GM12875 (cell line): ENCODE results near the gene AP1AR.

ENCODE experiments used
- H3K4me3 ChIP-seq: one replicate; pipeline ENCODE4 v1.5.1; 2011; ENCODE audit warnings: low read depth, low read length, control low read depth
- TF ChIP-seq, protein P1 (sequence below): IDR thresholded peaks from 2 replicates; pipeline ENCODE4 v1.5.1; 2011; ENCODE audit warnings: low read depth, mild to moderate bottlenecking, control low read depth, inconsistent platforms, low read length, moderate library complexity, borderline replicate concordance; ENCODE audit not compliant: insufficient read depth

AP1AR gene

DNA sequence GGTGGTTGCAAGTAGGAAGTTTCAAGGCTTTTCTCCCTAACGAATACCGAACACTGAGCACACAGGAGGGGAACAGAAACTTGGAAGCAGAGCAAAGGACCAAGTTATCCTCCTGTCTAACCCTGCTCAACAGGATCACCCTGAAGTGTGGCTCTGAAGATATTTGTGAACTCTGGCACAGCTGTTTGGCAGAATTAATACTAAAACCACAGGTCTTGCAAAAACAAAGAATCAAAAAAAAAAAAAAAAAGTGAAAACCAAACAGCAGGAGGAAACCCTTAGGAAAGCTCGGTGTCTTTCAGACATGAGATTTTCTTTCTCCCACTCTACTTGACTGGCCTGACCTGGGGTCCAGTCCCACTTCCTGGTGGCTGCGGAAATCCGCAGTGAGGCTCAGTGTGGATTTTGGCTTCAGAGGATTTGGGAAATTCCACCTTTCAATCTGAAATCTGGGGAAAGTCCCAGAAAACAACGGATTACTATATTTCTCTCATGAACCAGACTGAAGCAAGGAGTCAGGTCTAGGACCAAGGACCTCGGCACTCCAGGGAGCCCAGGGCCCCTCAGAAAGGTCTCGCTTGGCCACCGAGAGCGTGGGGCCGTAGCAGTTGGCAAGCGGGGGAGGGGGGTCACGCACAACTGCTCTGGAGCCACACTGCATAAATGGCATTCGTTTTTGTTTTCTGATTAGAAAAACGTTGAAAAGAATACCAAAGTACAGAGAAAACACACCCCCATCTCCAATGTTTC is 53.2 kb downstream of the AP1AR start:
- H3K4me3 ChIP-seq: peak overlapping the region; percentile 84
- TF ChIP-seq, protein P1, sequence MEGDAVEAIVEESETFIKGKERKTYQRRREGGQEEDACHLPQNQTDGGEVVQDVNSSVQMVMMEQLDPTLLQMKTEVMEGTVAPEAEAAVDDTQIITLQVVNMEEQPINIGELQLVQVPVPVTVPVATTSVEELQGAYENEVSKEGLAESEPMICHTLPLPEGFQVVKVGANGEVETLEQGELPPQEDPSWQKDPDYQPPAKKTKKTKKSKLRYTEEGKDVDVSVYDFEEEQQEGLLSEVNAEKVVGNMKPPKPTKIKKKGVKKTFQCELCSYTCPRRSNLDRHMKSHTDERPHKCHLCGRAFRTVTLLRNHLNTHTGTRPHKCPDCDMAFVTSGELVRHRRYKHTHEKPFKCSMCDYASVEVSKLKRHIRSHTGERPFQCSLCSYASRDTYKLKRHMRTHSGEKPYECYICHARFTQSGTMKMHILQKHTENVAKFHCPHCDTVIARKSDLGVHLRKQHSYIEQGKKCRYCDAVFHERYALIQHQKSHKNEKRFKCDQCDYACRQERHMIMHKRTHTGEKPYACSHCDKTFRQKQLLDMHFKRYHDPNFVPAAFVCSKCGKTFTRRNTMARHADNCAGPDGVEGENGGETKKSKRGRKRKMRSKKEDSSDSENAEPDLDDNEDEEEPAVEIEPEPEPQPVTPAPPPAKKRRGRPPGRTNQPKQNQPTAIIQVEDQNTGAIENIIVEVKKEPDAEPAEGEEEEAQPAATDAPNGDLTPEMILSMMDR: no peak

DNA sequence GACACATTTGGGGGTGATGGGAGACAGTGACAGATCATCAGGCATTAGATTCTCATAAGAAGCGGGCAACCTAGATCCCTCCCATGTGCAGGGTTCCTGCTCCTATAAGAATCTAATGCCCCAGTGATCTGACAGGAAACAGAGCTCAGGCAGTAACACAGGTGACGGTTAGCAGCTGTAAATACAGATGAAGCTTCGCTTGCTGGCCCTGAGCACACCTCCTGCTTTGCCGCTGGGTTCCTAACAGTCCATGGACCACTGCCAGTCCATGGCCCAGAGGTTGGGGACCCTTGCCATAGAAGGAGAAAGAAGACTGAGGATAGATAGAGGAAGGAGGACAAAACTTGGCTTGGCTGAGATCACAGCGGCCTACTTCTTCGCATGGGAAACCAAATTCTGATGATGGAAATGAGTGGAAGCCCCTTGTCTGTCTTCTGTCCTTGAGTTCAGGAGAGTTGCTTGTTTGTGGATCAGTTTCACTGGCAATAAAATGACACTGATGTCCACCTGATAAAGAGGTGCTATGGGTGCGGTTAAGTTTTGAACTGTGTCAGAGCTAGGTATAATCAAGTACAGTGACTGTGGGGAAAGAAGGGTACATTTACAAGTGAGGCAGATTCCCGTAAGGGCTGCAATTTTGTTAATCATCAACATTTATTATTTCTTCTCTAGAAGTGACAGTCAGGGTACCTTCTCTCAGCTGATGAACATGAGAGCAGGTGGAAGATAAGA is 55.8 kb downstream of the AP1AR start:
- peak overlapping the region; percentile 54 for H3K4me3 ChIP-seq
- TF ChIP-seq, protein P1: no peak

DNA sequence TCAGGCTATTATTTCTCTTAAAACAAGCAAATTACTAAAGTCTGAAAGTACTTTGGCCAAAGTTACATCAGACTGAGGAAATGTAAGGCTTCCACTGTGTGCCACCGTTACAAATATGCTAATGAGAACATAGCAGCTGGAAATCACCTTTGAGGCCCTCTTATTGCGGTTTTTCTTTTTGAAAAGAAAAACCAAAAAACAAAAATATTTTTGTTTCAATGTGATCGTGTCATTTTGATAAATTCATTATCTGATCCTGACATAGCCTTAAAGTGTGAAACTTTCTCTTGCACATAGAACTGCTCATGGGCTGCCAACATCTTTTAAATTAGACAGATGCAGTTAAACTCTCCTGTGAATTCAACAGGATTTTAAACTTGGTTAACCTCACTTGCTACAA is 56.9 kb downstream of the AP1AR start:
- H3K4me3 ChIP-seq: no peak overlapping the region
- TF ChIP-seq, protein P1: no peak

DNA sequence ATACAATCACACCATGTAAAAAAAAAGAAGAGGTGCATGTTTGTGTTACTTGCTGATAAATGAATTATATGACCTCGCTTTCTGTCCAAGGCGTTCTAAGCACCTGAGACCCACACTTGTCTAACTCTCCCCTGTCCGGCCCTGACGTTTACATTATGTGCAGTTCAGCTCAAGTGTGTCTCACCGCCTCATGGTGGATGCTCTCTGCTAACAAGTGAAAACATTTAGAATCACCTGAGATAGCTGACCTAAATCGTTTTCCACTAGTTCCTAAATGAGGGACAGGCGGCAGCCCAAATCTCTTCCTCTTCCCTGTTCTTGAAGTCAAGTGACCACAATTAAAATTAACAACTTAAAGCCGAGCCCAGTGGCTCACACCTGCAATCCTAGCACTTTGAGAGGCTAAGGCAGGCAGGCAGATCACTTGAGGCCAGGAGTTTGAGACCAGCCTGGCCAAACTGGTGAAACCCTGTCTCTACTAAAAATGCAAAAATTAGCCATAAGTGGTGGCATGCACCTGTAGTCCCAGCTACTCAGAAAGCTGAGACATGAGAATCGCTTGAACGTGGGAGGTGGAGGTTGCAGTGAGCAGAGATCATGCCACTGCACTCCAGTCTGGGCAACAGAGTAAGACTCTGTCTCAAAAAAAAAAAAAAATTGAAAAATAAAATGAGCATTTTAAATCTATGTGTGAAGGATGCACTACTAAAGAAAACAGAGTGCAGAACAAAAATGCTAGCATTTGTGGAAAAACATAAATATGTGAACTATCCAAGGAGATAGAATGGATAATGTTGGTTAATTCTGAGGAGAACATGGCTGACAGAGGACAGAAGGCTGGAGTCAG is 58.0 kb downstream of the AP1AR start:
- H3K4me3 ChIP-seq: no peak overlapping the region
- TF ChIP-seq, protein P1: no peak

DNA sequence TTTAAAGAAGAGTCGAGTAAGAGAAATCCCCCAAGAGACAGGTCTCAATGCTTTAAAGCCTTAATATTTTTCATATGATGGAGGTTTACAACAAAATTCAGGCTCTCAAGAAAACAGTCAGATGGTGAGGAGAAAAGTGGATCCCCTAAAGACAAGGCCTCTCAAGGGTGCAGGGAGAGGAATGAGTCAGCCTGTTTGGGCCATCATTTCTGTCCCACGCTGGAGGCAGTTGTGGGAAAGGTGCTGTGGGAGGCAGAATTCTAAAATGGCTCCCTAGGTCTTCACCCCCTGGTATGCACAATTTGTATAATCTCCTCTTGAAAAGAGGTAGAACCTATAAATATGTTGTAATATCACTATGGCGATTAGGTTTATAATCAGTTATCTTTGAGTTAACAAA is 58.8 kb downstream of the AP1AR start:
- TF ChIP-seq, protein P1: no peak
- H3K4me3 ChIP-seq: no peak overlapping the region

DNA sequence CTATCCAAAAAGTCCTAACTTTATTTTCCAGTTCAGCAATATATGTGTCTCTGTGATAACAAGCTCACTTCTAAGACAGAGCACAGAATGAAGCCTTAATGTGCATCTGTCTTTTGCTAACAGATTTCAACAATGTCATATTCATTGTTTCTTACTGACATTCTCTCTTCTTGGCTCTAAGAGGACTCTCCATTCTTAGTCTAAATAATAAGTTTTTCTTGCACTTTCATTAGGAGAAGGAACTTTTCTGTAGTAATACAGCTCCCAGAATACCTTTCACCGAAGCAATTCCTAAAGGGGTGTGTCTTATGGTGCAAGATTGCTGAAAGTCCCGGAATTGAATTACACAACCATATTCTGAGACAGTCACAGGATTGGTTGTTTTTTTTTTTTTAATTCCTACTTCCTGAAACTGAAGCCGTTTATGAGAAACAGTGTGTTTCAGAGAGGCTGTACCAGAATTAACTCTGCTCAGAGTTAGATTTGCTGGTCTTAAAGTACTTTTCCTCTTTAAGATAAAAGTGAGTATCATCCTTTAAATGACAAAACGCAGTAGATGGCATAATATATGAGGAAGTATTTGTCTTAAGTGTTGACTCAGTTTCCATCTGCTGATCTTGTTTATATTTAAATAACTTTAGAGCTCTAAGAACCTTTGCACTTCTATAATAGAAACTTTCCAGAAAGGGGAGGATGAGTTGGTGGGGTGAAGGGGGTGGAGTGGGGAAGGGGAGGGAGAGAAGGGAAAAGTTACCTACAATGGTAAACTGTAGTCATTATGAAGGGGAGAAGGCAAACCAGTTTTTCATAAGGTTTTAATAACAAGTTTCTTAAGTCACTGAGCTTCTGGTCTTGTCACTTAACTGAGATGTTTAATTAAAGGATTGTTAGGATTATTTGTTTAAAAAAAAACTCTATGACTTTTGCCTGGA is 65.6 kb downstream of the AP1AR start, which contains the start of gene ALPK1:
Gene ALPK1 (plus strand): TSS at position 421 of the 932 bp plus-strand sequence.
- H3K4me3 ChIP-seq: peak within 1 kb of the TSS; percentile 10
- TF ChIP-seq, protein P1: no peak
